SK-N-SH treated with all-trans-retinoic acid at 6 μM for 48 hours (cell line): Measurements from ENCODE around the gene IL17B.
A peak's percentile ranks its signal among the peaks of the same experiment; 100 is the strongest.

Experiments
- ATAC-seq: fragments of 200-7000 bp; cut with Tn5 transposase; 3 replicates; pipeline ENCODE4 v1.9.1; 2020; ENCODE audit warnings: mild to moderate bottlenecking, moderate library complexity
- ARNTL ChIP-seq: fragments of 450-650 bp; formaldehyde crosslinking; IDR thresholded peaks from 2 replicates; pipeline ENCODE4 v1.5.0; 2020; ENCODE audit warnings: low read depth, mild to moderate bottlenecking, moderate library complexity, borderline replicate concordance
- BACH2 ChIP-seq: fragments of 250-450 bp; sonication (Bioruptor Pico); IDR thresholded peaks from 2 replicates; pipeline ENCODE4 v1.9.0; 2021; ENCODE audit warnings: mild to moderate bottlenecking, borderline replicate concordance
- CREB5 ChIP-seq: fragments of 250-450 bp; sonication (Bioruptor Pico); IDR thresholded peaks from 2 replicates; pipeline ENCODE4 v1.5.1; 2020; ENCODE audit warnings: low read depth, mild to moderate bottlenecking, moderate library complexity
- CSDC2 ChIP-seq: fragments of 250-450 bp; sonication (Bioruptor Pico); IDR thresholded peaks from 2 replicates; pipeline ENCODE4 v1.5.0; 2020; ENCODE audit warnings: mild to moderate bottlenecking, moderate library complexity
- CSRNP3 ChIP-seq: fragments of 250-450 bp; sonication (Bioruptor Pico); IDR thresholded peaks from 2 replicates; pipeline ENCODE4 v1.5.1; 2021; ENCODE audit warnings: mild to moderate bottlenecking, moderate library complexity
- ESRRG ChIP-seq: fragments of 250-450 bp; sonication (Bioruptor Pico); IDR thresholded peaks from 2 replicates; pipeline ENCODE4 v1.6.1; 2021; ENCODE audit warnings: mild to moderate bottlenecking
- GLIS3 ChIP-seq: fragments of 250-450 bp; sonication (Bioruptor Pico); IDR thresholded peaks from 2 replicates; pipeline ENCODE4 v1.5.0; 2020; ENCODE audit warnings: mild to moderate bottlenecking, moderate library complexity
- ISL1 ChIP-seq: fragments of 250-450 bp; sonication (Bioruptor Pico); IDR thresholded peaks from 2 replicates; pipeline ENCODE4 v2.1.2; 2022; ENCODE audit warnings: mild to moderate bottlenecking, moderate library complexity
- OSR1 ChIP-seq: fragments of 250-450 bp; sonication (Bioruptor Pico); IDR thresholded peaks from 2 replicates; pipeline ENCODE4 v1.8.0; 2022; ENCODE audit warnings: moderate library complexity, mild to moderate bottlenecking, inconsistent platforms
- PATZ1 ChIP-seq: fragments of 250-450 bp; sonication (Bioruptor Pico); IDR thresholded peaks from 2 replicates; pipeline ENCODE4 v1.8.0; 2020; ENCODE audit warnings: mild to moderate bottlenecking, moderate library complexity, borderline replicate concordance
- POU6F1 ChIP-seq: fragments of 250-450 bp; sonication (Bioruptor Pico); IDR thresholded peaks from 2 replicates; pipeline ENCODE4 v1.8.0; 2021; ENCODE audit warnings: low read depth, mild to moderate bottlenecking, moderate library complexity, borderline replicate concordance
- PPARA ChIP-seq: fragments of 250-450 bp; sonication (Bioruptor Pico); IDR thresholded peaks from 2 replicates; pipeline ENCODE4 v1.5.0; 2020; ENCODE audit warnings: mild to moderate bottlenecking, borderline replicate concordance
- RARB ChIP-seq: fragments of 250-450 bp; sonication (Bioruptor Pico); IDR thresholded peaks from 2 replicates; pipeline ENCODE4 v1.8.0; 2021; ENCODE audit warnings: mild to moderate bottlenecking, moderate library complexity
- TCF4 ChIP-seq: fragments of 250-450 bp; sonication (Bioruptor Pico); IDR thresholded peaks from 2 replicates; pipeline ENCODE4 v1.8.0; 2021; ENCODE audit warnings: mild to moderate bottlenecking, moderate library complexity, borderline replicate concordance
- TOX ChIP-seq: fragments of 250-450 bp; sonication (Bioruptor Pico); IDR thresholded peaks from 2 replicates; pipeline ENCODE4 v1.8.0; 2021; ENCODE audit warnings: mild to moderate bottlenecking, moderate library complexity, borderline replicate concordance
- ZC3H10 ChIP-seq: fragments of 250-450 bp; sonication (Bioruptor Pico); IDR thresholded peaks from 2 replicates; pipeline ENCODE4 v1.5.1; 2021; ENCODE audit warnings: mild to moderate bottlenecking, moderate library complexity
- ZFP30 ChIP-seq: fragments of 450-650 bp; formaldehyde crosslinking; IDR thresholded peaks from 2 replicates; pipeline ENCODE4 v1.5.0; 2022; ENCODE audit warnings: mild to moderate bottlenecking, moderate library complexity
- ZNF565 ChIP-seq: fragments of 450-650 bp; formaldehyde crosslinking; conservative IDR thresholded peaks from 2 replicates; pipeline ENCODE4 v1.5.0; 2020; ENCODE audit warnings: low read depth, mild to moderate bottlenecking, moderate library complexity
- ZNF70 ChIP-seq: fragments of 450-650 bp; formaldehyde crosslinking; IDR thresholded peaks from 2 replicates; pipeline ENCODE4 v1.5.0; 2020; ENCODE audit warnings: mild to moderate bottlenecking, moderate library complexity

Gene IL17B

GRCh38 chr5:149362541-149362940 is 16.6 kb downstream of the IL17B start:
- no peak for ATAC-seq
- TF ChIP-seq ZC3H10 (no peak), ZNF70 (CRISPR knock-in tag) (no peak), ISL1 (no peak), ZNF565 (CRISPR knock-in tag) (no peak)
- TF ChIP-seq, all 23 proteins: peak for 0

GRCh38 chr5:149360272-149360671 is 18.8 kb downstream of the IL17B start:
- no peak for ATAC-seq
- TF ChIP-seq ARNTL (CRISPR knock-in tag): no peak
- TF ChIP-seq ESRRG (CRISPR knock-in tag): no peak
- TF ChIP-seq ZNF70 (CRISPR knock-in tag): no peak
- no peak for TF ChIP-seq TOX
- no peak for TF ChIP-seq BACH2 (CRISPR knock-in tag)
- no peak for TF ChIP-seq ZC3H10
- TF ChIP-seq OSR1 (CRISPR knock-in tag): no peak
- TF ChIP-seq POU6F1: no peak
- no peak for TF ChIP-seq CREB5 (CRISPR knock-in tag)

- ATAC-seq: no peak
- TF ChIP-seq PPARA (CRISPR knock-in tag): no peak
- no peak for TF ChIP-seq CREB5 (CRISPR knock-in tag)
- no peak for TF ChIP-seq ZFP30
- no peak for TF ChIP-seq BACH2 (CRISPR knock-in tag)
- no peak for TF ChIP-seq PATZ1 (CRISPR knock-in tag)
- TF ChIP-seq CSRNP3 (CRISPR knock-in tag): no peak
- TF ChIP-seq ISL1: no peak
- TF ChIP-seq OSR1 (CRISPR knock-in tag): no peak
- TF ChIP-seq POU6F1: no peak
- no peak for TF ChIP-seq RARB (CRISPR knock-in tag)
- no peak for TF ChIP-seq ZC3H10
- TF ChIP-seq ZNF565 (CRISPR knock-in tag): no peak
- TF ChIP-seq, all 23 proteins: peak for 0
Observed at GRCh38 chr5:149358868-149359495, 20.1 kb downstream of the IL17B start.

GRCh38 chr5:149358294-149358651 is 20.8 kb downstream of the IL17B start:
- ATAC-seq: peak; percentile 59
- TF ChIP-seq ISL1 (no peak), OSR1 (CRISPR knock-in tag) (no peak), GLIS3 (no peak), CREB5 (CRISPR knock-in tag) (no peak), POU6F1 (no peak), TCF4 (no peak), ESRRG (CRISPR knock-in tag) (no peak), ZNF565 (CRISPR knock-in tag) (no peak), ZFP30 (no peak), PPARA (CRISPR knock-in tag) (no peak), RARB (CRISPR knock-in tag) (no peak), ZNF70 (CRISPR knock-in tag) (no peak), PATZ1 (CRISPR knock-in tag) (no peak), ZC3H10 (no peak), CSDC2 (no peak)
- TF ChIP-seq, all 23 proteins: peak for 0
